IPS DF 6.9 (cell line): Measurements from ENCODE around the gene NARF.

ENCODE experiments used
- DNase-seq: peaks from one replicate; pipeline ENCODE4 v3.0.0-alpha.2; 2013; ENCODE audit warnings: low read depth, low spot score
- H3K27ac ChIP-seq: one replicate; pipeline ENCODE4 v1.5.1; 2013; ENCODE audit warnings: low read length, control low read depth
- H3K27me3 ChIP-seq: 2 replicates; pipeline ENCODE4 v1.6.1; 2013; ENCODE audit warnings: mild to moderate bottlenecking, low read length; ENCODE audit not compliant: control insufficient read depth, insufficient read depth
- H3K36me3 ChIP-seq: 2 replicates; pipeline ENCODE4 v1.6.1; 2013; ENCODE audit warnings: low read length; ENCODE audit not compliant: control insufficient read depth, insufficient read depth
- H3K4me1 ChIP-seq: 2 replicates; pipeline ENCODE4 v1.6.1; 2013; ENCODE audit warnings: low read length; ENCODE audit not compliant: control insufficient read depth, insufficient read depth
- H3K4me3 ChIP-seq: 2 replicates; pipeline ENCODE4 v1.5.1; 2013; ENCODE audit warnings: mild to moderate bottlenecking, low read length
- H3K9me3 ChIP-seq: 2 replicates; pipeline ENCODE4 v1.6.1; 2013; ENCODE audit warnings: low read length, inconsistent platforms; ENCODE audit not compliant: control insufficient read depth, insufficient read depth
- WGBS: extraction: QIAGEN DNeasy Blood & Tissue Kit; methylation state at CpG from one replicate; pipeline ENCODE4 v1.1.7; 2013; ENCODE audit warnings: mixed read lengths, missing lambda C conversion rate; ENCODE audit not compliant: insufficient read length, insufficient coverage; 5-methylcytosine and 5-hydroxymethylcytosine counted together

NARF gene

GRCh38 chr17:82518826-82519810, 60.6 kb downstream of the NARF start, which contains the start of gene FOXK2:
TSS of gene FOXK2 (plus strand) at chr17:82519732. CDS start at chr17:82519889, 157 bp downstream.
- Histone ChIP-seq H3K36me3 (no peaks in the 10 kb centered on the region; the same call in 1 of the 2 replicates), H3K27me3 (no peaks in the 10 kb centered on the region), H3K4me1 (peaks cover 2% of the 10 kb centered on the region; the same call in 1 of the 2 replicates), H3K4me3 (peak within 1 kb of the TSS; percentile 97), H3K9me3 (no peaks in the 10 kb centered on the region), H3K27ac (no peak within 1 kb of the TSS)
- WGBS: no CpG with 5 or more reads among the region's 114 CpGs
- peak; percentile 81 for DNase-seq

GRCh38 chr17:82519971-82520903, 61.7 kb downstream of the NARF start:
- H3K4me1 ChIP-seq: peaks cover 2% of the 10 kb centered on the region; the same call in 1 of the 2 replicates
- H3K9me3 ChIP-seq: no peaks in the 10 kb centered on the region
- no CpG with 5 or more reads among the region's 94 CpGs for WGBS
- no peaks in the 10 kb centered on the region for H3K27me3 ChIP-seq
- H3K27ac ChIP-seq: no peak overlapping the region
- no peak for DNase-seq
- H3K4me3 ChIP-seq: peak overlapping the region; percentile 97
- no peaks in the 10 kb centered on the region; the same call in 1 of the 2 replicates for H3K36me3 ChIP-seq

GRCh38 chr17:82524540-82524939, 66.0 kb downstream of the NARF start:
- no CpG with 5 or more reads among the region's 4 CpGs for WGBS
- H3K4me3 ChIP-seq: no peak overlapping the region
- H3K36me3 ChIP-seq: no peaks in the 10 kb centered on the region; the same call in 1 of the 2 replicates
- H3K4me1 ChIP-seq: peaks cover 2% of the 10 kb centered on the region; the same call in 1 of the 2 replicates
- H3K27me3 ChIP-seq: no peaks in the 10 kb centered on the region
- H3K27ac ChIP-seq: no peak overlapping the region
- DNase-seq: no peak
- H3K9me3 ChIP-seq: no peaks in the 10 kb centered on the region

- Histone ChIP-seq H3K4me1 (peaks cover 2% of the 10 kb centered on the region; the same call in 1 of the 2 replicates), H3K27me3 (no peaks in the 10 kb centered on the region), H3K4me3 (no peak overlapping the region), H3K36me3 (no peaks in the 10 kb centered on the region), H3K27ac (no peak overlapping the region), H3K9me3 (no peaks in the 10 kb centered on the region)
- no peak for DNase-seq
- no CpG with 5 or more reads among the region's 4 CpGs for WGBS
These were observed 67.2 kb downstream of the NARF start for GRCh38 chr17:82525712-82526111.

- WGBS: no CpG with 5 or more reads among the region's 8 CpGs
- Histone ChIP-seq H3K27ac (no peak overlapping the region), H3K27me3 (no peaks in the 10 kb centered on the region), H3K4me1 (no peaks in the 10 kb centered on the region), H3K9me3 (no peaks in the 10 kb centered on the region), H3K4me3 (no peak overlapping the region), H3K36me3 (no peaks in the 10 kb centered on the region)
- no peak for DNase-seq
These were observed 69.4 kb downstream of the NARF start for GRCh38 chr17:82527898-82528297.

GRCh38 chr17:82528484-82529265, 70.1 kb downstream of the NARF start:
- no CpG with 5 or more reads among the region's 17 CpGs for WGBS
- H3K27me3 ChIP-seq: no peaks in the 10 kb centered on the region
- DNase-seq: no peak
- no peaks in the 10 kb centered on the region for H3K9me3 ChIP-seq
- H3K4me1 ChIP-seq: peaks cover 1% of the 10 kb centered on the region; the same call in 1 of the 2 replicates
- H3K4me3 ChIP-seq: no peak overlapping the region
- no peak overlapping the region for H3K27ac ChIP-seq
- no peaks in the 10 kb centered on the region for H3K36me3 ChIP-seq

- H3K4me3 ChIP-seq: no peak overlapping the region
- WGBS: no CpG with 5 or more reads among the region's 9 CpGs
- H3K9me3 ChIP-seq: no peaks in the 10 kb centered on the region
- DNase-seq: no peak
- H3K27ac ChIP-seq: no peak overlapping the region
- H3K27me3 ChIP-seq: no peaks in the 10 kb centered on the region
- H3K4me1 ChIP-seq: peaks cover 4% of the 10 kb centered on the region
- no peaks in the 10 kb centered on the region for H3K36me3 ChIP-seq
These were observed 71.4 kb downstream of the NARF start for GRCh38 chr17:82529914-82530300.

- WGBS: no CpG with 5 or more reads among the region's 7 CpGs
- Histone ChIP-seq H3K4me3 (no peak overlapping the region), H3K27me3 (no peaks in the 10 kb centered on the region), H3K36me3 (no peaks in the 10 kb centered on the region), H3K9me3 (no peaks in the 10 kb centered on the region), H3K4me1 (peaks cover 4% of the 10 kb centered on the region), H3K27ac (no peak overlapping the region)
- no peak for DNase-seq
These were observed 72.9 kb downstream of the NARF start for GRCh38 chr17:82531431-82531881.

- Histone ChIP-seq H3K36me3 (no peaks in the 10 kb centered on the region), H3K4me3 (no peak overlapping the region), H3K27ac (no peak overlapping the region), H3K4me1 (peaks cover 4% of the 10 kb centered on the region), H3K27me3 (no peaks in the 10 kb centered on the region), H3K9me3 (no peaks in the 10 kb centered on the region)
- WGBS: no CpG with 5 or more reads among the region's 7 CpGs
- DNase-seq: no peak
These were observed 75.9 kb downstream of the NARF start for GRCh38 chr17:82534401-82534812.
